ENCODE results near the gene MYBBP1A.

Gene MYBBP1A

DNA sequence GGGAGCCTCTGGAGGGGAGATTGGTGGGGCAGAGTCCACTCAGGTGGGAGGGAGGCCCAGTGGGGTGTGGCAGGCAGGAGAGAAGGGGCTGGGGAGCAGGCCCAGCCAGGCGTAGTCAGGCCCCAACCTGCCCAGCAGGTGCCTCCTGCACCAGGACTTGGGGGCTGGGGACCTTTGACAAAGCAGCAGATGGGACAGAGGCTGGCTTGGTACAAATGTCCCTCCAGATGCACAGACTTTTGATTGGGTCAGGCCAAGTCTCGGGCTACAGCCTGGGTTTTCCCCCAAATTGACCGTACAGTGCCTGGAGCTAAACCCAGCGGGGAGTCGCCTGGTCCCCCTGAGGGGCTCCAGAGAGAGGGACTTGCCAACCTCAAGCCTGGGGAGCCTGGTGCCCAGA, 4.8 kb upstream of the MYBBP1A start:
- H3K36me3 ChIP-seq (ENCODE audit: control insufficient read depth, insufficient read depth, low read length), result no peaks in the 10 kb centered on the region
- peak overlapping the region; percentile 54 for H3K4me3 ChIP-seq (ENCODE audit: low read length)
- peak overlapping the region; percentile 83 for H3K9ac ChIP-seq (ENCODE audit: low read length)
- no peaks in the 10 kb centered on the region for H3K9me3 ChIP-seq (ENCODE audit: control insufficient read depth, low read length)
- H3K27me3 ChIP-seq (ENCODE audit: control insufficient read depth, insufficient read depth, low read length), result no peaks in the 10 kb centered on the region
- peaks cover 31% of the 10 kb centered on the region for H3K4me1 ChIP-seq (ENCODE audit: control insufficient read depth, insufficient read depth, low read length)

DNA sequence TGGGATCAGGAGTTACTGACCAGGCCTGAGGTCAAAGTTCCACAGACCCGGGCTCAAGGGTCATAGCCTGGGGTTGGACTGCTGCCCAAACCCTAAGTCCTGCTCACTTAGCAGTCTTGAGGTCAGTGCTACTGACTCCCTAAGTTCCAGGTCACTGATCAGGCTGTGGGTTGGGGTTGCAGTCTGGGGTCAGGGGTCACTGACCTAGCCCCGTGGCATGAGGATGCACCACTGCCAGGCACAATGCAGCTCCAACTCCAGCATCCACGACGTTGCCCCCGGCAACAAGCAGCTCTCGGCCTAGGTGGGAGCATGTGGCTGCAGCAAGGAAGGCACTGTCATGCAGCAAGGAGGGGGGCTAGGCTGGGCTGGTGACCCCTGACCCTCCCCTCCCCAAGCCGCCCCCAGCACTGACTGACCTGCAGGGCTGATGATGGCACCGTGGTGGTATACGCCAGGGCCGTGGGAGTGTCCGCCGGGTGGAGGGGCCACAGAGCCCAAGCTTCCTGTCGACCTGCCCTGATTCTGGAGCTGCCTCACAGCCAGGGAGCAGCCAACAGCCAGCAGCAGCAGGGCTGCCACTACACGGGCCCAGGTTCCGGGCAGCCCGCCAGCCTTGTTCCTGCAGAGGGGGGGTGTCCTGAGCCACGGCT, 4.1 kb upstream of the MYBBP1A start:
- Histone ChIP-seq H3K27me3 (ENCODE audit: control insufficient read depth, insufficient read depth, low read length) (no peaks in the 10 kb centered on the region), H3K4me1 (ENCODE audit: control insufficient read depth, insufficient read depth, low read length) (peaks cover 37% of the 10 kb centered on the region), H3K9ac (ENCODE audit: low read length) (peak overlapping the region; percentile 83), H3K9me3 (ENCODE audit: control insufficient read depth, low read length) (no peaks in the 10 kb centered on the region), H3K36me3 (ENCODE audit: control insufficient read depth, insufficient read depth, low read length) (no peaks in the 10 kb centered on the region), H3K4me3 (ENCODE audit: low read length) (peak overlapping the region; percentile 54)

DNA sequence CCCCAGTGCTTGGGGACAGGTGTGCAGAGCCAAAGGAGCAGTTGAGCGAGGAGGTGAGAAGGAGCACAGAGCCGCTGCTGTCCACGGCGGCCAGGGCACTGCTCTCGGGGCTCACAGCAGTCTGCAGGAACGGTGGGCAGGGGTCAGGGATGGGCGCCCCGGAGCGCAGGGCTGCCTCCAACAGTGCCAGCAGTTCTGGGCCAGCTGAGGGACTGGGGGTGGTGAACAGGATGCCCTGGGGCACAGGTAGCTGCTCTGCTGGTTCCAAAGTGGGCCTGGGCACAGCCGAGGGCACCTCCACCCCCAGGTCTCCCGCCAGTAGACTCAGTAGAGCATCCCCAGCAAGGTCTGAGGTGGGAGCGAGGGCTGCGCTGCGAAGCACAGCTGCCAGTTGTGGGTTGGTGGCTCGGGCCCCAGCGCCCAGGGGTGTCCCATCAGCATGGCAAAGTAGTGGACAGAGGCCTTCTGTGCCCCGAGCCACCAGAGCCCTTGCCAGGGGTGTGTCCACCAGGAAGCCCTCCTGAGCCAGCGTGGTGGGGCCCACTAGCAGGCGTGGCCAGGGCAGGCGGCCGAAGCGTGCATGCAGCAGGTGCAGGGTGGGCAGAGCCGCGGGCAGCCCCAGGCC, 3.3 kb upstream of the MYBBP1A start:
- H3K27me3 ChIP-seq (ENCODE audit: control insufficient read depth, insufficient read depth, low read length), result no peaks in the 10 kb centered on the region
- no peaks in the 10 kb centered on the region for H3K9me3 ChIP-seq (ENCODE audit: control insufficient read depth, low read length)
- no peak overlapping the region for H3K9ac ChIP-seq (ENCODE audit: low read length)
- H3K4me1 ChIP-seq (ENCODE audit: control insufficient read depth, insufficient read depth, low read length), result peaks cover 41% of the 10 kb centered on the region
- H3K36me3 ChIP-seq (ENCODE audit: control insufficient read depth, insufficient read depth, low read length), result no peaks in the 10 kb centered on the region
- H3K4me3 ChIP-seq (ENCODE audit: low read length), result no peak overlapping the region

DNA sequence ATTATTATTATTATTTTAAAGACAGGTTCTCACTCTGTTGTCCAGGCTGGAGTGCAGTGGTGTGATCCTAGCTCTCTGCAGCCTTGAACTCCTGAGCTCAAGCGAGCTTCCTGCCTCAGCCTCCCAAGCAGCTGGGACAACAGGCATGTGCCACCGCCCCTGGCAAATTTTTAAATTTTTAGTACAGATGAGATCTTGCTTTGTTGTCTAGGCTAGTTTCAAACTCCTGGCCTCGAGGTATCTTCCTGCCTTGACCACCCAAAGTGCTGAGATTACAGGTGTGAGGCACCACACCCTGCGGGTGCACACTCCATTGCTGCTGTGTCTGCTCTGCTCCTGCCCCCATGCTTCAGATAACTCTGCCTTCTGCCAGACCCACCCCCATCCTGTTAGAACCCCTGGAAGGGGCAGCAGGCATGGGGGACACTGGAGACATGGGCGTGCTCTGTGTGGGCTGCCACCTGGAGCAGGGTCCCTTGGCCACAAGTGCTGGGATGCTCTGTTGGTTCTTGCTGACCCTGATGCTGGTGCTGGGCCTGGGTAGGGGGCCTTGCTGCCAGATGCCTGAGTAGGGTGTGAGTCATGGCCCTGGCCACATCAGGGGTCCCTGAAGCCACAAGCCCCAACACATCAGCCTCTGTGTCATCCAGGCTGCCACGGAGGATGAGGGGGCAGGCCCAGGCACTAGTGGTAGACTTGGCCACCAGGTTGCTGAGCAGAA, 2.6 kb upstream of the MYBBP1A start:
- Histone ChIP-seq H3K9me3 (ENCODE audit: control insufficient read depth, low read length) (no peaks in the 10 kb centered on the region), H3K9ac (ENCODE audit: low read length) (no peak overlapping the region), H3K4me3 (ENCODE audit: low read length) (no peak overlapping the region), H3K27me3 (ENCODE audit: control insufficient read depth, insufficient read depth, low read length) (no peaks in the 10 kb centered on the region), H3K4me1 (ENCODE audit: control insufficient read depth, insufficient read depth, low read length) (peaks cover 41% of the 10 kb centered on the region), H3K36me3 (ENCODE audit: control insufficient read depth, insufficient read depth, low read length) (no peaks in the 10 kb centered on the region)

DNA sequence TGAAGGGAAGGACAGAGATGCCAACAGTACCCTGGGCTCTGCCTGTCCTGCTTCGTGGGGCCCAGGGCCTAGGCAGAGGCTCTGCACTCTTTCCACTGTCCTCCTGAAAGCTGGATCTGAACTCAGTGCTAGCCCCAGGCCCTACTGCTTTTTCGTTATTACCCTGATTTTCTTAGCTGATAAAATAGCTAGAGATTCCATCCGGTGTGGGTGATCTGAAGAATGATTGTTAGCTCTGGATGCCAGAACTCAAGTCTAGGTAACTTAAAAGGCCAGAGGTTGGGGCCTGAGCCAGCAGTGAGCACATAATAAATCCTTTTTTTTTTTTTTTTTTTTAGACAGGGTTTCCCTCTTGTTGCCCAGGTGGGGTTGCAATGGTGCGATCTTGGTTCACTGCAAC, 1.8 kb upstream of the MYBBP1A start:
- H3K9me3 ChIP-seq (ENCODE audit: control insufficient read depth, low read length), result no peaks in the 10 kb centered on the region
- no peak overlapping the region for H3K4me3 ChIP-seq (ENCODE audit: low read length)
- no peaks in the 10 kb centered on the region for H3K27me3 ChIP-seq (ENCODE audit: control insufficient read depth, insufficient read depth, low read length)
- H3K4me1 ChIP-seq (ENCODE audit: control insufficient read depth, insufficient read depth, low read length), result peaks cover 41% of the 10 kb centered on the region
- no peak overlapping the region for H3K9ac ChIP-seq (ENCODE audit: low read length)
- H3K36me3 ChIP-seq (ENCODE audit: control insufficient read depth, insufficient read depth, low read length), result no peaks in the 10 kb centered on the region

DNA sequence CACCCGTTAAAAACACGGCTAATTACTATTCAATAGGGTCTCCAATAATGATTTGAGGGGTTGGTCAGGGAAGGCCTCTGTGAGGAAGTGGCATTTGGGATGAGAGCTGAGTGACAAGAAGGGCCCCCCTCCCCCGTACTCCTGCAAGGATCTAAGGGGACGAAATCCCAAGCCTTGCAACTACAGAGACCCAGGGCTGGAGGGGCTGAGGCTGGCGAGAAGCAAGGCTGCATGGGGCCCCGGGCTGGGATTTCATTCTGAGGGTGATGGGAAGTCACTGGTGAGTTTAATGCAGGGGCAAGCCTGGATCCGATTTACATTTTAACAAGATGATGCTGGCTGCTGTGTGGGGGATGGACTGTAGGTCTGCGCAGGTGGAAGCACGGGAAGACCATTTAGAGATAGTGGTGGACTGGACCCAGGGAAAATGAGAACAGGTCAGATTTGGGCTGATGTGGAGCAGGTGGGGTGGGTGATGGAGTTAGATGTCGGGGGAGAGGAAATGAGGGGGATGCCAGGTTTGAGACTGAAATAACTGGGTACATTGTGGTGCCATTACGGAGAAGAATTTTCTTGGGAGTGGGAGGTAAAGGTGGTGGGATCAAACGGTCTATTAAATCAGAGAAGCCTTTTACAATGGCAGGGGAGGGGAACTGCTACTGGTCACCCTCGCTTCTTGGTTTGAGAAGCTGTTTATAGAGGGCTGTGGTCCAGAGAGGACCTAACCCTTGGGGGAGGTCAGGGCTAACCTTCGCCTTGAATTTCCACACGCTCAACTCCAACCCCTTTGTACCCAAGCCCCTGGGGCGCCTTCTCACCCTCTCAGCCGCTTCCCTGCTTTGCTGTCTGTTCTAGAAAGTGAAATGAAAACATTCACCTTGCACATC, 932 bp upstream of the MYBBP1A start:
- peaks cover 40% of the 10 kb centered on the region for H3K4me1 ChIP-seq (ENCODE audit: control insufficient read depth, insufficient read depth, low read length)

DNA sequence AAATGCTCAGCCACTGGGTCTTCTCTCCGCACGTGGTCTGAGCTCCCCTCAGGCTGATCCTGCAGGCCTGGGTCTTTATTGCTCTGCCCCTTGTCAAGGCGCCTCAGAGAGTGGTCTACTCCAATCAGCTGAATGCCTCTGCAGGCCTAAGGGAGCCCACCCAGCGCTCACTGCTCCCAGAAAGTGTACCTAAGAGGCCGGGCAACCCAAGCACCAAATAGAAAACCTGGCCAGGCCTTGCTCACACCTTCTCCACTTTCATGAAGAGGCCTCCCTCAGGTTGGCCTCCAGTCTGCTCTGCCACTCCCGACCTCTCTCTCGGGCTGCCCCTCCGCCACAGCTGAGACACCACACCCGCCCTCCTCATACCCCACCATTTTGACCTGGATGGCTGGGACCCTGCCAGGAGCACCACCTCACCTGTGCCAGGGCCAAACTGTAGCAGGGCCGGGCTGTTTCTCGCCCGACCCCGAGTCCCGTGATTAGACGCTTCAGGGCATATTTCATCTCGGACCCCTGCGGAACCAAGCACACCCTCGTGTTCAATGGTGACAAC, 665 bp downstream of the MYBBP1A start:
- Histone ChIP-seq H3K36me3 (ENCODE audit: control insufficient read depth, insufficient read depth, low read length) (peaks cover 4% of the 10 kb centered on the region), H3K9me3 (ENCODE audit: control insufficient read depth, low read length) (no peaks in the 10 kb centered on the region), H3K9ac (ENCODE audit: low read length) (peak overlapping the region; percentile 81), H3K27me3 (ENCODE audit: control insufficient read depth, insufficient read depth, low read length) (no peaks in the 10 kb centered on the region), H3K4me3 (ENCODE audit: low read length) (peak overlapping the region; percentile 79), H3K4me1 (ENCODE audit: control insufficient read depth, insufficient read depth, low read length) (peaks cover 30% of the 10 kb centered on the region)

More for the DNA sequence above, 932 bp upstream of the MYBBP1A start:
- no peaks in the 10 kb centered on the region for H3K27me3 ChIP-seq (ENCODE audit: control insufficient read depth, insufficient read depth, low read length)
- H3K36me3 ChIP-seq (ENCODE audit: control insufficient read depth, insufficient read depth, low read length), result peaks cover 1% of the 10 kb centered on the region
- peak overlapping the region; percentile 79 for H3K4me3 ChIP-seq (ENCODE audit: low read length)
- H3K9ac ChIP-seq (ENCODE audit: low read length), result peak overlapping the region; percentile 81
- H3K9me3 ChIP-seq (ENCODE audit: control insufficient read depth, low read length), result no peaks in the 10 kb centered on the region

DNA sequence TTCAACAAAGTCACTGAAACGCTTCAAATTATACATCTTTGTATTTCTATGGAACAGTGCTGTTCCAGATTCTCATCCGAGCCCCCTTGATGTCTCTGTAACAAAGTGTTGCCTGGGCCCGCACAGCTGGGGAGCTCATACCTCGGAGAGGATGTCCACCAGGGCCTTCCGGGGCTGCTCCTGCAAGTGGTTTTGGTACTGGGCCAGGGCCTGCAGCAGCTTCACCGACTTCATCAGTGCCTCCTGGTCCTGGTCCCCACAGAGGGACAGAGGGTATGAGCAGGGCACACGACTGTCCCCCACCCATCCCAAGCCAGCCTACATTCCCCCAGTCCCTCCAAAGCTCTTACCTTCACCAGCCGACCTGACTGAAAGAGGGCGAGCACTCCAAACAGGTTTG, 1.5 kb downstream of the MYBBP1A start:
- Histone ChIP-seq H3K36me3 (ENCODE audit: control insufficient read depth, insufficient read depth, low read length) (peaks cover 4% of the 10 kb centered on the region), H3K4me3 (ENCODE audit: low read length) (no peak overlapping the region), H3K4me1 (ENCODE audit: control insufficient read depth, insufficient read depth, low read length) (peaks cover 21% of the 10 kb centered on the region)

DNA sequence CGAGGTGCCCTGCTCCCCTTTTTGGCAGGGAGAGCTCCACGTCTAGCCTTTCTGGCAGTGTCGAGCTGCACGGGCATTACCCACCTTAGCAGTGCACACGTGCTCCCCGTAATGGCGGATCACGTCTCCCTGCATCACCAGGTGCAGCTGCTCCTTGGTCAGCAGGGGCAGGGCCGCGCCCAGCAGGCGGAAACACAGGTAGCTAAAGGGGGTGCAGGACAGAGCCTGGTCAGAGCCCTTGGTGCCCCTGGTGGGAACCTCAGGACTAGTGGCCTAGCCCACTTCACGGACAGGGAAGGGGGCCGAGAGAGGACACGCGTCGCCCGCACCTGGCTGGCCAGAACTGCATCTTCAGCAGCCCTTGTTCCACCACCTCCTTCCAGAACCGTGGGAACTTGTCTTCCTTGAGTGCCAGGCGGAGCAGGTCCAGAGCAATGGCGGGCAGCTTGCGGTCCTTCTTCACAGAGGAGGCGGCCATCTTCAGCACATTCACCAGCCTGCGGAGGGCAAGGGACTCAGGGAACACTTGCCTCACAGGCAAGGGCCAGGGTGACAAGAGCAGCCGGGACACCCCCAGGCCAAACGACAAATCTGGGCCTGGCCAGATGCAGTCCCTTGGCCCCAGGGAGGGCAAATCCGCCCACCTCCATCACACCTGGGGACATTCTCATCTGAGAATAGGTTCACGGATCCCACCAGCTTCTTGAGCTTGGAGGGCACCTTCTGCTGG, 3.2 kb downstream of the MYBBP1A start:
- H3K36me3 ChIP-seq (ENCODE audit: control insufficient read depth, insufficient read depth, low read length), result peaks cover 4% of the 10 kb centered on the region
- no peak overlapping the region for H3K9ac ChIP-seq (ENCODE audit: low read length)
- peaks cover 20% of the 10 kb centered on the region for H3K4me1 ChIP-seq (ENCODE audit: control insufficient read depth, insufficient read depth, low read length)
- no peaks in the 10 kb centered on the region for H3K9me3 ChIP-seq (ENCODE audit: control insufficient read depth, low read length)
- no peak overlapping the region for H3K4me3 ChIP-seq (ENCODE audit: low read length)
- H3K27me3 ChIP-seq (ENCODE audit: control insufficient read depth, insufficient read depth, low read length), result no peaks in the 10 kb centered on the region

More for the DNA sequence above, 1.5 kb downstream of the MYBBP1A start:
- Histone ChIP-seq H3K9ac (ENCODE audit: low read length) (peak overlapping the region; percentile 81), H3K27me3 (ENCODE audit: control insufficient read depth, insufficient read depth, low read length) (no peaks in the 10 kb centered on the region), H3K9me3 (ENCODE audit: control insufficient read depth, low read length) (no peaks in the 10 kb centered on the region)

DNA sequence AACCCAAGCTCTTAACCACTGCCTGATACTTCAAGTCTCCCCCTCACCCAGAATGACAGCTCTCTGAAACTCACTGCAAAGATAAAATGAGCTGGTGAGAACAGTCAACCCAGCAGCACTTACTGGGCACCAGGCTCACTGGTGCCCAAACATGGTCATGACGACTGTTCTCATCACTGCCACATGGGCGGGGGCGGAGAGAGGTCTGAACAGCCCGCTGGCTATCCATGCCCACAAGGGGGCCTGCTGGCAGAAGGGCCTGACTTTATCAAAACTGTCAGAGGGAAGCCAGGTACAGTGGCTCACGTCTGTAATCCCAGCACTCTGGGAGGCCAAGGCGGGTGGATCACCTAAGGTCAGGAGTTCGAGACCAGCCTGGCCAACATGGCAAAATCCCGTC, 4.0 kb downstream of the MYBBP1A start:
- Histone ChIP-seq H3K4me1 (ENCODE audit: control insufficient read depth, insufficient read depth, low read length) (peaks cover 17% of the 10 kb centered on the region), H3K9me3 (ENCODE audit: control insufficient read depth, low read length) (no peaks in the 10 kb centered on the region), H3K36me3 (ENCODE audit: control insufficient read depth, insufficient read depth, low read length) (peaks cover 4% of the 10 kb centered on the region), H3K4me3 (ENCODE audit: low read length) (no peak overlapping the region), H3K9ac (ENCODE audit: low read length) (no peak overlapping the region), H3K27me3 (ENCODE audit: control insufficient read depth, insufficient read depth, low read length) (no peaks in the 10 kb centered on the region)

DNA sequence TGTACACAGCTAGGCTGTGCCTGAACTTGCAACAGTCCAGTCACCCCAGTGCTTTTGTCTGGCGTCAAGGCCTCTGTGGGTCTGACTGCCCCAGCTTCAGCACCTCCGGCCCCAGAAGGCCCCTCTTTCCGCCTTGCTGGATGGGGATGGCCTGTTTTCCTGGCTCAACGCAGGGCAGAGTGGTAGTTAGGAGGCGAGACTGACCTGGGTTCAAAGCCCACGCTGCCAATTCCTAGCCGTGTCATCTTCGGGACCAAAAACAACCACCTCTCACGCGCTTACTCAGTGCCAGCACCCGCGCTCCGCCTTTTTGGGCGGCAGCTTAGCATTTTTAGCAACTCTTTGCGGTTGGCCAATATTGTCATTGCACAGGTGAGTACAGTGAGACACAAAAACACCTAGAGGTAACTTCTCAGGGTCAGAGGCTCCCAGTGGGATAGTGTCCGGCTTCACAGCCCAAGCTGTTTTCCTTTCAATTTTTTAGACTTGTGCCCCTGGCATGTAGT, 4.6 kb downstream of the MYBBP1A start:
- Histone ChIP-seq H3K4me1 (ENCODE audit: control insufficient read depth, insufficient read depth, low read length) (peaks cover 12% of the 10 kb centered on the region), H3K36me3 (ENCODE audit: control insufficient read depth, insufficient read depth, low read length) (peaks cover 9% of the 10 kb centered on the region), H3K9ac (ENCODE audit: low read length) (no peak overlapping the region), H3K9me3 (ENCODE audit: control insufficient read depth, low read length) (no peaks in the 10 kb centered on the region), H3K4me3 (ENCODE audit: low read length) (no peak overlapping the region), H3K27me3 (ENCODE audit: control insufficient read depth, insufficient read depth, low read length) (no peaks in the 10 kb centered on the region)

All from mucosa of stomach (tissue), 1 donor.